Measurements from ENCODE around the gene TP53I11.

DNA sequence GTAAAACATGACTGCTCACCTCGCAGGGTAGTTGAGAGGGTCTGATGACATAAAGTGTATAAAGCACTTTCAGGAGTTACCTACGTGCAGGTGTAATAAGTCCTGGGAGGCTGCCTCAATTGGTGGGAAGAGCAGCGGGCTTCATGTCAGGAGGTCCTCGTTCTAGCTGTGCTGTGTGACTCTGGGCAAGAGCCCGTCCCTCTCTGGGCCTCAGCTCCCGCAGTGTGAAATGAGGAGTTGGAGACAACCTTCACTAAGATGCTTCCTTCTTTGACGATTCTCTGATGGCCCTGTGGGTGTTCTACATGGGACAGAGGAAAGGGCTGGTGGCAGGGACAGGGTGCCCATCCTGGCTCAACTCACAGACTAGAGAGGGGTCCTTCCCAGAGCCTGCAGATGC, 57.8 kb downstream of the TP53I11 start:
- TF ChIP-seq EZH2 (IDR thresholded peaks at IDR 0.05; ENCODE audit: low read depth, unreplicated experiment) (no peak), EZH2phosphoT487 (IDR thresholded peaks at IDR 0.05; ENCODE audit: unreplicated experiment) (no peak), ZNF114 (CRISPR knock-in tag; IDR thresholded peaks at IDR 0.05) (no peak), NANOG (IDR thresholded peaks at IDR 0.05; ENCODE audit: borderline replicate concordance) (no peak), JUNB (IDR thresholded peaks at IDR 0.05; ENCODE audit: unreplicated experiment) (no peak), POLR2AphosphoS5 (IDR thresholded peaks at IDR 0.05; ENCODE audit: low read depth) (no peak), STAT1 (IDR thresholded peaks at IDR 0.05; ENCODE audit: unreplicated experiment) (no peak), ZNF331 (CRISPR knock-in tag; IDR thresholded peaks at IDR 0.05; ENCODE audit: low read depth) (no peak), ETS1 (IDR thresholded peaks at IDR 0.05) (no peak), CREB1 (CRISPR knock-in tag; IDR thresholded peaks at IDR 0.05; ENCODE audit: low read depth) (no peak)
- TF ChIP-seq, protein P1, sequence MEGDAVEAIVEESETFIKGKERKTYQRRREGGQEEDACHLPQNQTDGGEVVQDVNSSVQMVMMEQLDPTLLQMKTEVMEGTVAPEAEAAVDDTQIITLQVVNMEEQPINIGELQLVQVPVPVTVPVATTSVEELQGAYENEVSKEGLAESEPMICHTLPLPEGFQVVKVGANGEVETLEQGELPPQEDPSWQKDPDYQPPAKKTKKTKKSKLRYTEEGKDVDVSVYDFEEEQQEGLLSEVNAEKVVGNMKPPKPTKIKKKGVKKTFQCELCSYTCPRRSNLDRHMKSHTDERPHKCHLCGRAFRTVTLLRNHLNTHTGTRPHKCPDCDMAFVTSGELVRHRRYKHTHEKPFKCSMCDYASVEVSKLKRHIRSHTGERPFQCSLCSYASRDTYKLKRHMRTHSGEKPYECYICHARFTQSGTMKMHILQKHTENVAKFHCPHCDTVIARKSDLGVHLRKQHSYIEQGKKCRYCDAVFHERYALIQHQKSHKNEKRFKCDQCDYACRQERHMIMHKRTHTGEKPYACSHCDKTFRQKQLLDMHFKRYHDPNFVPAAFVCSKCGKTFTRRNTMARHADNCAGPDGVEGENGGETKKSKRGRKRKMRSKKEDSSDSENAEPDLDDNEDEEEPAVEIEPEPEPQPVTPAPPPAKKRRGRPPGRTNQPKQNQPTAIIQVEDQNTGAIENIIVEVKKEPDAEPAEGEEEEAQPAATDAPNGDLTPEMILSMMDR (conservative IDR thresholded peaks at IDR 0.05; ENCODE audit: low read depth in 2 of 2) = no peak
- TF ChIP-seq, protein P2, sequence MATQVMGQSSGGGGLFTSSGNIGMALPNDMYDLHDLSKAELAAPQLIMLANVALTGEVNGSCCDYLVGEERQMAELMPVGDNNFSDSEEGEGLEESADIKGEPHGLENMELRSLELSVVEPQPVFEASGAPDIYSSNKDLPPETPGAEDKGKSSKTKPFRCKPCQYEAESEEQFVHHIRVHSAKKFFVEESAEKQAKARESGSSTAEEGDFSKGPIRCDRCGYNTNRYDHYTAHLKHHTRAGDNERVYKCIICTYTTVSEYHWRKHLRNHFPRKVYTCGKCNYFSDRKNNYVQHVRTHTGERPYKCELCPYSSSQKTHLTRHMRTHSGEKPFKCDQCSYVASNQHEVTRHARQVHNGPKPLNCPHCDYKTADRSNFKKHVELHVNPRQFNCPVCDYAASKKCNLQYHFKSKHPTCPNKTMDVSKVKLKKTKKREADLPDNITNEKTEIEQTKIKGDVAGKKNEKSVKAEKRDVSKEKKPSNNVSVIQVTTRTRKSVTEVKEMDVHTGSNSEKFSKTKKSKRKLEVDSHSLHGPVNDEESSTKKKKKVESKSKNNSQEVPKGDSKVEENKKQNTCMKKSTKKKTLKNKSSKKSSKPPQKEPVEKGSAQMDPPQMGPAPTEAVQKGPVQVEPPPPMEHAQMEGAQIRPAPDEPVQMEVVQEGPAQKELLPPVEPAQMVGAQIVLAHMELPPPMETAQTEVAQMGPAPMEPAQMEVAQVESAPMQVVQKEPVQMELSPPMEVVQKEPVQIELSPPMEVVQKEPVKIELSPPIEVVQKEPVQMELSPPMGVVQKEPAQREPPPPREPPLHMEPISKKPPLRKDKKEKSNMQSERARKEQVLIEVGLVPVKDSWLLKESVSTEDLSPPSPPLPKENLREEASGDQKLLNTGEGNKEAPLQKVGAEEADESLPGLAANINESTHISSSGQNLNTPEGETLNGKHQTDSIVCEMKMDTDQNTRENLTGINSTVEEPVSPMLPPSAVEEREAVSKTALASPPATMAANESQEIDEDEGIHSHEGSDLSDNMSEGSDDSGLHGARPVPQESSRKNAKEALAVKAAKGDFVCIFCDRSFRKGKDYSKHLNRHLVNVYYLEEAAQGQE (IDR thresholded peaks at IDR 0.05; ENCODE audit: unreplicated experiment) = no peak
- TF ChIP-seq, protein P3, sequence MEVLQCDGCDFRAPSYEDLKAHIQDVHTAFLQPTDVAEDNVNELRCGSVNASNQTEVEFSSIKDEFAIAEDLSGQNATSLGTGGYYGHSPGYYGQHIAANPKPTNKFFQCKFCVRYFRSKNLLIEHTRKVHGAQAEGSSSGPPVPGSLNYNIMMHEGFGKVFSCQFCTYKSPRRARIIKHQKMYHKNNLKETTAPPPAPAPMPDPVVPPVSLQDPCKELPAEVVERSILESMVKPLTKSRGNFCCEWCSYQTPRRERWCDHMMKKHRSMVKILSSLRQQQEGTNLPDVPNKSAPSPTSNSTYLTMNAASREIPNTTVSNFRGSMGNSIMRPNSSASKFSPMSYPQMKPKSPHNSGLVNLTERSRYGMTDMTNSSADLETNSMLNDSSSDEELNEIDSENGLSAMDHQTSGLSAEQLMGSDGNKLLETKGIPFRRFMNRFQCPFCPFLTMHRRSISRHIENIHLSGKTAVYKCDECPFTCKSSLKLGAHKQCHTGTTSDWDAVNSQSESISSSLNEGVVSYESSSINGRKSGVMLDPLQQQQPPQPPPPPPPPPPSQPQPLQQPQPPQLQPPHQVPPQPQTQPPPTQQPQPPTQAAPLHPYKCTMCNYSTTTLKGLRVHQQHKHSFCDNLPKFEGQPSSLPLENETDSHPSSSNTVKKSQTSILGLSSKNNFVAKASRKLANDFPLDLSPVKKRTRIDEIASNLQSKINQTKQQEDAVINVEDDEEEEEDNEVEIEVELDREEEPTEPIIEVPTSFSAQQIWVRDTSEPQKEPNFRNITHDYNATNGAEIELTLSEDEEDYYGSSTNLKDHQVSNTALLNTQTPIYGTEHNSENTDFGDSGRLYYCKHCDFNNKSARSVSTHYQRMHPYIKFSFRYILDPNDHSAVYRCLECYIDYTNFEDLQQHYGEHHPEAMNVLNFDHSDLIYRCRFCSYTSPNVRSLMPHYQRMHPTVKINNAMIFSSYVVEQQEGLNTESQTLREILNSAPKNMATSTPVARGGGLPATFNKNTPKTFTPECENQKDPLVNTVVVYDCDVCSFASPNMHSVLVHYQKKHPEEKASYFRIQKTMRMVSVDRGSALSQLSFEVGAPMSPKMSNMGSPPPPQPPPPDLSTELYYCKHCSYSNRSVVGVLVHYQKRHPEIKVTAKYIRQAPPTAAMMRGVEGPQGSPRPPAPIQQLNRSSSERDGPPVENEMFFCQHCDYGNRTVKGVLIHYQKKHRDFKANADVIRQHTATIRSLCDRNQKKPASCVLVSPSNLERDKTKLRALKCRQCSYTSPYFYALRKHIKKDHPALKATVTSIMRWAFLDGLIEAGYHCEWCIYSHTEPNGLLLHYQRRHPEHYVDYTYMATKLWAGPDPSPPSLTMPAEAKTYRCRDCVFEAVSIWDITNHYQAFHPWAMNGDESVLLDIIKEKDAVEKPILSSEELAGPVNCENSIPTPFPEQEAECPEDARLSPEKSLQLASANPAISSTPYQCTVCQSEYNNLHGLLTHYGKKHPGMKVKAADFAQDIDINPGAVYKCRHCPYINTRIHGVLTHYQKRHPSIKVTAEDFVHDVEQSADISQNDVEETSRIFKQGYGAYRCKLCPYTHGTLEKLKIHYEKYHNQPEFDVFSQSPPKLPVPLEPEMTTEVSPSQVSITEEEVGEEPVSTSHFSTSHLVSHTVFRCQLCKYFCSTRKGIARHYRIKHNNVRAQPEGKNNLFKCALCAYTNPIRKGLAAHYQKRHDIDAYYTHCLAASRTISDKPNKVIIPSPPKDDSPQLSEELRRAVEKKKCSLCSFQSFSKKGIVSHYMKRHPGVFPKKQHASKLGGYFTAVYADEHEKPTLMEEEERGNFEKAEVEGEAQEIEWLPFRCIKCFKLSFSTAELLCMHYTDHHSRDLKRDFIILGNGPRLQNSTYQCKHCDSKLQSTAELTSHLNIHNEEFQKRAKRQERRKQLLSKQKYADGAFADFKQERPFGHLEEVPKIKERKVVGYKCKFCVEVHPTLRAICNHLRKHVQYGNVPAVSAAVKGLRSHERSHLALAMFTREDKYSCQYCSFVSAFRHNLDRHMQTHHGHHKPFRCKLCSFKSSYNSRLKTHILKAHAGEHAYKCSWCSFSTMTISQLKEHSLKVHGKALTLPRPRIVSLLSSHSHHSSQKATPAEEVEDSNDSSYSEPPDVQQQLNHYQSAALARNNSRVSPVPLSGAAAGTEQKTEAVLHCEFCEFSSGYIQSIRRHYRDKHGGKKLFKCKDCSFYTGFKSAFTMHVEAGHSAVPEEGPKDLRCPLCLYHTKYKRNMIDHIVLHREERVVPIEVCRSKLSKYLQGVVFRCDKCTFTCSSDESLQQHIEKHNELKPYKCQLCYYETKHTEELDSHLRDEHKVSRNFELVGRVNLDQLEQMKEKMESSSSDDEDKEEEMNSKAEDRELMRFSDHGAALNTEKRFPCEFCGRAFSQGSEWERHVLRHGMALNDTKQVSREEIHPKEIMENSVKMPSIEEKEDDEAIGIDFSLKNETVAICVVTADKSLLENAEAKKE (CRISPR knock-in tag; IDR thresholded peaks at IDR 0.05) = no peak

All from GM23338 (cell line).